Measurements from ENCODE around the gene FILIP1.

Gene FILIP1

DNA sequence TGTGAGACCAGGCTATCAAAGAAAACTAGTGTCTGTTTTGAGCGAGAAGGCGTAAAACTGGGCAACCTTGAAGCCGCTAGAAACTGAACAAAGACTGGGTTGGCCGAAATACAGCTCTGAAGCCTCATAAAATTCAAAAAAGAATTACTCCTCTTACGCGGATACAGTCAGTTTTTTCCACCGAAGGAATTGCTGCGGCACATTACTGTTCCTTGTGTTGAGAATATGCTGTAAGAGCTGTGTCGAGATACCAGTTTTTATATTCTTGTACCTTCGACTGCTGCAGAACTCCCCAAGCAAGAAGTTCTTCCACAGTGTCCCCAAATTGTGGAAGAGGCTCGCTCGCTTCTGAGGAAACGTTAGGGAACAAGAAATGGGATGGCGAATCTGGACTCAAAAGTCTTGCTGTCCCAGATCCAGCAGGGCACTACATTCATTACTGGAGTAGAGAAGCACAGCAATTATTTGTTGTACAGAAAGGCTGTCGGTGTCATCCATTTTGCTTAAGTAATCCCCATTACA lies 249.5 kb downstream of the FILIP1 start:
- Histone ChIP-seq H3K36me3 (peaks cover 15% of the 10 kb centered on the region), H3K27me3 (ENCODE audit: insufficient read depth, low read depth, severe bottlenecking) (no peaks in the 10 kb centered on the region), H3K9me3 (ENCODE audit: severe bottlenecking) (no peaks in the 10 kb centered on the region), H3K4me3 (ENCODE audit: low read depth, low read length) (peak overlapping the region; percentile 86), H3K27ac (peak overlapping the region; percentile 80)
- no peak for DNase-seq
- TF ChIP-seq, protein P1, sequence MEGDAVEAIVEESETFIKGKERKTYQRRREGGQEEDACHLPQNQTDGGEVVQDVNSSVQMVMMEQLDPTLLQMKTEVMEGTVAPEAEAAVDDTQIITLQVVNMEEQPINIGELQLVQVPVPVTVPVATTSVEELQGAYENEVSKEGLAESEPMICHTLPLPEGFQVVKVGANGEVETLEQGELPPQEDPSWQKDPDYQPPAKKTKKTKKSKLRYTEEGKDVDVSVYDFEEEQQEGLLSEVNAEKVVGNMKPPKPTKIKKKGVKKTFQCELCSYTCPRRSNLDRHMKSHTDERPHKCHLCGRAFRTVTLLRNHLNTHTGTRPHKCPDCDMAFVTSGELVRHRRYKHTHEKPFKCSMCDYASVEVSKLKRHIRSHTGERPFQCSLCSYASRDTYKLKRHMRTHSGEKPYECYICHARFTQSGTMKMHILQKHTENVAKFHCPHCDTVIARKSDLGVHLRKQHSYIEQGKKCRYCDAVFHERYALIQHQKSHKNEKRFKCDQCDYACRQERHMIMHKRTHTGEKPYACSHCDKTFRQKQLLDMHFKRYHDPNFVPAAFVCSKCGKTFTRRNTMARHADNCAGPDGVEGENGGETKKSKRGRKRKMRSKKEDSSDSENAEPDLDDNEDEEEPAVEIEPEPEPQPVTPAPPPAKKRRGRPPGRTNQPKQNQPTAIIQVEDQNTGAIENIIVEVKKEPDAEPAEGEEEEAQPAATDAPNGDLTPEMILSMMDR (IDR thresholded peaks at IDR 0.05; ENCODE audit: low read depth, low read length): no peak

DNA sequence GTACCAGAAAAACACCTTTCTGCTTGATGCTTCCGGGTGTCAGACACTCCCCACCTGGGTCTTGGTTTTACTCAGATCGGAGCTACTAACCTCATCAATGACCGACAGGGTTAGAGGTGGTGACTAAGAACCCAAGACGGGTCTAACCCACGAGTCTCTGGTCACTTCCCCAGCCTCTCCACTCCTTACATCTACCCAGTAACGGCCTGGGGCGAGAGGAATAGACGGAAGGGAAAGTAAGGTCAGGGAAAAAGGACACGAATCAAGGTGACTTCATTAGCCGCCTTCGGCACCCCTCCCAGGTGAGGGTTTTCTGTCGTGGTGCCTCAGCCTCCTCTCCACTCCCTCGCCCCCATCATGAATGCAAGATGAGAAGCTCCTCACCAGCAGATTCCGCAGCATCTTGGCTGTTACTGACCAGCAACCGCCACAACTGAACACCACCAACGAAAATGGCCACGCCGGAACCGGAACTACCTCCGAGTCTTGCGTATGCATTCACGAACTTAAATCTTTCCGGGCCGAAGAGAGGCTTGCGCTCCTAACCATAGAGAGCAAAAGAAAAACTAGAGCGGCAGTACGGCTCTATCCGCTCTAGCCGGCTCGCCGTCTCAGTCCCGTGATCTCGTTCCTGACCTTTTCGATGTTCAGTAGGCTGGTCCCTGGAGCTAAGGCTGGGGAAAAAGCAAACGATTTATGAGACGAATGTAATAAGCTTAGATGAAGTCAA lies 250.1 kb downstream of the FILIP1 start, which contains the start of gene COX7A2:
COX7A2 (minus strand) TSS at position 469 of the 730 bp plus-strand sequence; CDS start at position 402, 67 bp downstream.
- no peaks in the 10 kb centered on the region for H3K27me3 ChIP-seq (ENCODE audit: insufficient read depth, low read depth, severe bottlenecking)
- H3K36me3 ChIP-seq: peaks cover 20% of the 10 kb centered on the region
- no peaks in the 10 kb centered on the region for H3K9me3 ChIP-seq (ENCODE audit: severe bottlenecking)
- DNase-seq: peak; percentile 92
- peak within 1 kb of the TSS; percentile 86 for H3K4me3 ChIP-seq (ENCODE audit: low read depth, low read length)
- TF ChIP-seq, protein P1 (IDR thresholded peaks at IDR 0.05; ENCODE audit: low read depth, low read length): no peak
- H3K27ac ChIP-seq: peak within 1 kb of the TSS; percentile 80
